ENCODE measurements around the gene AMFR.

AMFR gene

GRCh38 chr16:56363781-56364565, 61.4 kb downstream of the AMFR start:
- FAIRE-seq (no peak), DNase-seq (ENCODE audit: low spot score) (no peak)

GRCh38 chr16:56363181-56363716, 62.1 kb downstream of the AMFR start:
- FAIRE-seq, result no peak
- DNase-seq (ENCODE audit: low spot score), result no peak

GRCh38 chr16:56362706-56363105, 62.6 kb downstream of the AMFR start:
- no peak for FAIRE-seq
- DNase-seq (ENCODE audit: low spot score), result no peak

GRCh38 chr16:56362057-56362655, 63.2 kb downstream of the AMFR start:
- no peak for FAIRE-seq
- no peak for DNase-seq (ENCODE audit: low spot score)

- FAIRE-seq (no peak), DNase-seq (ENCODE audit: low spot score) (no peak)
These were observed 65.0 kb downstream of the AMFR start for GRCh38 chr16:56360117-56361008.

- no peak for FAIRE-seq
These were observed 67.5 kb downstream of the AMFR start for GRCh38 chr16:56357765-56358322.

GRCh38 chr16:56357241-56357764, 68.0 kb downstream of the AMFR start:
- FAIRE-seq, result no peak

More at GRCh38 chr16:56357765-56358322, 67.5 kb downstream of the AMFR start:
- DNase-seq (ENCODE audit: low spot score), result no peak

GRCh38 chr16:56356276-56357240, 68.8 kb downstream of the AMFR start:
- peak; percentile 77 for DNase-seq (ENCODE audit: low spot score)
- FAIRE-seq, result peak; percentile 2

More at GRCh38 chr16:56357241-56357764, 68.0 kb downstream of the AMFR start:
- no peak for DNase-seq (ENCODE audit: low spot score)

GRCh38 chr16:56355786-56356275, 69.5 kb downstream of the AMFR start:
- DNase-seq (ENCODE audit: low spot score), result no peak
- no peak for FAIRE-seq

GRCh38 chr16:56355221-56355620, 70.1 kb downstream of the AMFR start:
- FAIRE-seq (no peak), DNase-seq (ENCODE audit: low spot score) (no peak)

GRCh38 chr16:56354746-56355145, 70.6 kb downstream of the AMFR start:
- DNase-seq (ENCODE audit: low spot score) (no peak), FAIRE-seq (no peak)

- FAIRE-seq, result no peak
- no peak for DNase-seq (ENCODE audit: low spot score)
These were observed 71.3 kb downstream of the AMFR start for GRCh38 chr16:56354016-56354415.

- DNase-seq (ENCODE audit: low spot score), result no peak
These were observed 72.1 kb downstream of the AMFR start for GRCh38 chr16:56353054-56353921.

GRCh38 chr16:56352351-56353053, 72.8 kb downstream of the AMFR start:
- DNase-seq (ENCODE audit: low spot score), result no peak
- FAIRE-seq, result no peak

More at GRCh38 chr16:56353054-56353921, 72.1 kb downstream of the AMFR start:
- no peak for FAIRE-seq

GRCh38 chr16:56351481-56351880, 73.9 kb downstream of the AMFR start:
- FAIRE-seq (no peak), DNase-seq (ENCODE audit: low spot score) (no peak)

GRCh38 chr16:56350491-56351405, 74.6 kb downstream of the AMFR start:
- FAIRE-seq (no peak), DNase-seq (ENCODE audit: low spot score) (no peak)

- DNase-seq (ENCODE audit: low spot score), result no peak
- no peak for FAIRE-seq
These were observed 75.6 kb downstream of the AMFR start for GRCh38 chr16:56349711-56350161.
